ENCODE data around the gene TEX52. TPM values are rescaled to one million over a fixed set of nuclear protein-coding genes. Genes with fewer than 3 reads are reported as not detected.
A peak's percentile ranks its signal among the peaks of the same experiment; 100 is the strongest.

The TEX52 gene
- polyA plus RNA-seq, 1 donor from 2014 or later: not detected

GRCh38 chr12:2853626-2854025, 3.2 kb downstream of the TEX52 start:
- no peaks in the 10 kb centered on the region for H3K9me2 ChIP-seq (ENCODE audit: insufficient read depth, low read length)
- H3K4me3 ChIP-seq (ENCODE audit: low read length): no peak overlapping the region
- H3K9ac ChIP-seq (ENCODE audit: low read length): no peak overlapping the region
- H3F3A ChIP-seq (ENCODE audit: insufficient read depth, low read length, poor library complexity, severe bottlenecking): no peaks in the 10 kb centered on the region
- H3K4me2 ChIP-seq (ENCODE audit: low read length): no peak overlapping the region
- no peaks in the 10 kb centered on the region for H3K9me3 ChIP-seq (ENCODE audit: low read length)
- TF ChIP-seq EP300 (conservative IDR thresholded peaks at IDR 0.05; ENCODE audit: poor library complexity, severe bottlenecking) (no peak), CTCF (IDR thresholded peaks at IDR 0.05; ENCODE audit: poor library complexity, severe bottlenecking) (peak; percentile 70), SMC3 (conservative IDR thresholded peaks at IDR 0.05; ENCODE audit: poor library complexity) (peak; percentile 72), MXI1 (conservative IDR thresholded peaks at IDR 0.05; ENCODE audit: poor library complexity, severe bottlenecking) (no peak), TAF1 (IDR thresholded peaks at IDR 0.05; ENCODE audit: low read depth) (no peak), RAD21 (conservative IDR thresholded peaks at IDR 0.05) (peak; percentile 54), REST (IDR thresholded peaks at IDR 0.05; ENCODE audit: borderline replicate concordance) (no peak)
- H3K27ac ChIP-seq (ENCODE audit: low read length): no peak overlapping the region
- H4K20me1 ChIP-seq (ENCODE audit: insufficient read depth): no peaks in the 10 kb centered on the region
- H3K79me2 ChIP-seq (replicated peaks; ENCODE audit: insufficient read depth, low read length): no peaks in the 10 kb centered on the region
- no peaks in the 10 kb centered on the region for H3K27me3 ChIP-seq (ENCODE audit: insufficient read depth, low read depth, low read length)
- H2AFZ ChIP-seq (ENCODE audit: low read depth, low read length): no peak overlapping the region
- no peaks in the 10 kb centered on the region for H3K36me3 ChIP-seq (ENCODE audit: insufficient read depth, low read length)

DNA sequence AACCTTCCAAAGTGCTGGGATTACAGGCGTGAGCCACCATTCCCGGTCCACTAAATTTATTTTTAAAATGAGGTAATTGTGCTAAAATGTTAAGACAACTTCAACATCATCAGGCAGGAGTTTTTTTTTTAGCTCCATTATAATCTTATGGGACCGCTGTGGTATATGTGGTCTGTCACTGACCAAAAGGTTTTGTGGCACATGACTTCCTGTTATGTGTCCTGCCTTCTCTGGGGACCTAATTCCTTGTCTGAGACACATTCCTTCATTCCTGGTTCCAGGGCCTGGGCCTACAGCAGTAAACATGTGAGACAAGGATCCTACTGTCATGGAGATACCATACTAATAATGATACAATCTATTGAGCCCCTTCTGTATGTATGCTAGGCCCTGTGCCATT, 4.9 kb downstream of the TEX52 start:
- H3K9me3 ChIP-seq (ENCODE audit: low read length): no peaks in the 10 kb centered on the region

More for the DNA sequence above, 4.9 kb downstream of the TEX52 start:
- Histone ChIP-seq H3K27me3 (ENCODE audit: insufficient read depth, low read depth, low read length) (no peaks in the 10 kb centered on the region), H3F3A (ENCODE audit: insufficient read depth, low read length, poor library complexity, severe bottlenecking) (no peaks in the 10 kb centered on the region), H3K9ac (ENCODE audit: low read length) (no peak overlapping the region), H3K9me2 (ENCODE audit: insufficient read depth, low read length) (no peaks in the 10 kb centered on the region), H3K4me3 (ENCODE audit: low read length) (no peak overlapping the region), H3K4me2 (ENCODE audit: low read length) (no peak overlapping the region), H3K79me2 (replicated peaks; ENCODE audit: insufficient read depth, low read length) (no peaks in the 10 kb centered on the region), H3K36me3 (ENCODE audit: insufficient read depth, low read length) (no peaks in the 10 kb centered on the region), H2AFZ (ENCODE audit: low read depth, low read length) (no peak overlapping the region), H4K20me1 (ENCODE audit: insufficient read depth) (no peaks in the 10 kb centered on the region), H3K27ac (ENCODE audit: low read length) (no peak overlapping the region)
- TF ChIP-seq TAF1 (IDR thresholded peaks at IDR 0.05; ENCODE audit: low read depth) (no peak), REST (IDR thresholded peaks at IDR 0.05; ENCODE audit: borderline replicate concordance) (no peak), EP300 (conservative IDR thresholded peaks at IDR 0.05; ENCODE audit: poor library complexity, severe bottlenecking) (no peak), RAD21 (conservative IDR thresholded peaks at IDR 0.05) (no peak), POLR2AphosphoS5 (IDR thresholded peaks at IDR 0.05) (no peak), CTCF (IDR thresholded peaks at IDR 0.05; ENCODE audit: poor library complexity, severe bottlenecking) (no peak), SMC3 (conservative IDR thresholded peaks at IDR 0.05; ENCODE audit: poor library complexity) (no peak), MXI1 (conservative IDR thresholded peaks at IDR 0.05; ENCODE audit: poor library complexity, severe bottlenecking) (no peak), EZH2 (IDR thresholded peaks at IDR 0.05; ENCODE audit: borderline replicate concordance, insufficient read depth, low read length, poor library complexity, severe bottlenecking) (no peak)
